A549 (cell line): ENCODE measurements around the gene MROH2B.

Experiments used
- CTCF ChIP-seq: fragments of >200 bp; sonication (Bioruptor Twin); formaldehyde crosslinking; IDR thresholded peaks from 3 replicates; pipeline ENCODE4 v1.5.1; 2016
- E2F6 ChIP-seq: IDR thresholded peaks from 2 replicates; pipeline ENCODE4 v1.6.1; 2012; ENCODE audit warnings: low read depth, borderline replicate concordance
- GATA3 ChIP-seq: IDR thresholded peaks from 2 replicates; pipeline ENCODE4 v1.6.1; 2012; ENCODE audit warnings: borderline replicate concordance
- HES2 ChIP-seq: fragments of >200 bp; sonication (Bioruptor Twin); formaldehyde crosslinking; IDR thresholded peaks from 2 replicates; pipeline ENCODE4 v1.6.1; 2016
- JUN ChIP-seq, 2 experiments: fragments of >200 bp; sonication (Bioruptor Twin); formaldehyde crosslinking; IDR thresholded peaks; 2 replicates in 1 of 2; 3 replicates in 1 of 2; pipeline ENCODE4 v1.6.1; 2016 to 2017
- POLR2A ChIP-seq: IDR thresholded peaks from 2 replicates; pipeline ENCODE4 v1.6.1; 2012; ENCODE audit warnings: mild to moderate bottlenecking, low read length
- POLR2AphosphoS2 ChIP-seq: conservative IDR thresholded peaks from 2 replicates; pipeline ENCODE4 v1.6.1; 2012; ENCODE audit warnings: low read length, improper control_type of control experiment, inconsistent platforms
- RAD21 ChIP-seq, 2 experiments: fragments of >200 bp in 1 of 2; sonication (Bioruptor Twin) in 1 of 2; formaldehyde crosslinking in 1 of 2; IDR thresholded peaks in 1 of 2; conservative IDR thresholded peaks in 1 of 2; 2 replicates in 1 of 2; 3 replicates in 1 of 2; pipeline ENCODE4 v1.6.1; 2012 to 2018; ENCODE audit warnings: inconsistent platforms in 1 of 2
- REST ChIP-seq: fragments of 200-600 bp; sonication (generic); IDR thresholded peaks from 2 replicates; pipeline ENCODE4 v1.6.1; 2016; ENCODE audit warnings: antibody characterized with exemption, mild to moderate bottlenecking, moderate library complexity
- SMC3 ChIP-seq: fragments of >200 bp; sonication (Bioruptor Twin); formaldehyde crosslinking; IDR thresholded peaks from 3 replicates; pipeline ENCODE4 v1.6.1; 2018; ENCODE audit warnings: inconsistent platforms
- ZC3H11A ChIP-seq: fragments of 450-650 bp; IDR thresholded peaks from 2 replicates; pipeline ENCODE4 v1.6.1; 2014; ENCODE audit warnings: antibody characterized with exemption, mild to moderate bottlenecking
- ZFP36 ChIP-seq: fragments of 450-650 bp; IDR thresholded peaks from 2 replicates; pipeline ENCODE4 v1.6.1; 2014; ENCODE audit warnings: borderline replicate concordance; ENCODE audit not compliant: partially characterized antibody
- TF ChIP-seq, protein P1 (sequence below): IDR thresholded peaks from 2 replicates; pipeline ENCODE4 v1.6.1; 2012
- TF ChIP-seq, protein P2 (sequence below): fragments of 450-650 bp; IDR thresholded peaks from 2 replicates; pipeline ENCODE4 v1.6.1; 2014; ENCODE audit warnings: antibody characterized with exemption

DNA sequence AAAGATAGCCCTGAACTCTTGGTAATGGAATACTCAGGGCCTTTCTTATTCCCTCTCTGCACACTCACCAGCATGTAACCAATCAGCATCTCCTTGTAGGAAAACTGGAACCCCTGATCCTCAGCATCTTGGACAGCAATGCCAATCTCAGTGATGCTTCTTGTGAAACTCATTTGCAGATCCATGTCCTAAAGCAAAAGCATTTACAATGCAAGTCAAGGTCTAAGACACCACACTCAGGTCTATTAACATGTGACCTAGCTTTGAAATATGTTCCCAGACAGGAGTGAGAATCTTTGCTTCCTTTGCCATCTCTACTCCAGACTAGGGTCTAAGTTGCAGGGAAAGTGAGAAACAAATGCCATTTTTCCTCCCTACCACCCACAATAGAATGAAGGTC lies 38.2 kb downstream of the MROH2B start:
- TF ChIP-seq, protein P1, sequence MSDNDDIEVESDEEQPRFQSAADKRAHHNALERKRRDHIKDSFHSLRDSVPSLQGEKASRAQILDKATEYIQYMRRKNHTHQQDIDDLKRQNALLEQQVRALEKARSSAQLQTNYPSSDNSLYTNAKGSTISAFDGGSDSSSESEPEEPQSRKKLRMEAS: no peak
- TF ChIP-seq CTCF (no peak), JUN (IDR thresholded peaks at IDR 0.05) (no peak), GATA3 (no peak), RAD21 (conservative IDR thresholded peaks at IDR 0.05 in 1 of 2, IDR thresholded peaks at IDR 0.05 in 1 of 2) (no peak), ZC3H11A (no peak), POLR2A (no peak), POLR2AphosphoS2 (no peak), ZFP36 (no peak), HES2 (no peak), SMC3 (no peak), REST (no peak), E2F6 (no peak)
- TF ChIP-seq, protein P2, sequence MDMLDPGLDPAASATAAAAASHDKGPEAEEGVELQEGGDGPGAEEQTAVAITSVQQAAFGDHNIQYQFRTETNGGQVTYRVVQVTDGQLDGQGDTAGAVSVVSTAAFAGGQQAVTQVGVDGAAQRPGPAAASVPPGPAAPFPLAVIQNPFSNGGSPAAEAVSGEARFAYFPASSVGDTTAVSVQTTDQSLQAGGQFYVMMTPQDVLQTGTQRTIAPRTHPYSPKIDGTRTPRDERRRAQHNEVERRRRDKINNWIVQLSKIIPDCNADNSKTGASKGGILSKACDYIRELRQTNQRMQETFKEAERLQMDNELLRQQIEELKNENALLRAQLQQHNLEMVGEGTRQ: no peak
